H1 (cell line): Measurements from ENCODE around the gene DPEP1. TPM values are rescaled to one million over a fixed set of nuclear protein-coding genes. Genes with fewer than 3 reads are reported as not detected.

Experiments
- CTCF ChIA-PET: fragments of 300-600 bp; sonication (Branson Sonifier 250); formaldehyde crosslinking; loops from one replicate; lab custom pipeline; 2021; ENCODE audit not compliant: partially characterized antibody; lab: Charles Lee
- POLR2A ChIA-PET: fragments of 300-600 bp; sonication (Branson Sonifier 250); formaldehyde crosslinking; loops from one replicate; lab custom pipeline; 2021; ENCODE audit warnings: inconsistent platforms; ENCODE audit not compliant: partially characterized antibody; lab: Charles Lee
- DNase-seq, 2 experiments: peaks; one replicate each; pipeline versions ENCODE4 v3.0.0 to v3.0.0-alpha.2; 2010 to 2022; ENCODE audit warnings: low spot score in 2 of 2, low read depth in 1 of 2, mixed read lengths in 1 of 2
- FAIRE-seq: peaks from 2 replicates; lab custom pipeline; 2011; peaks lifted over from hg19 to GRCh38; lab: Jason Lieb, UNC
- H2AFZ ChIP-seq: 2 replicates; pipeline ENCODE4 v1.8.1; 2012; ENCODE audit warnings: low read length, inconsistent platforms
- H2AK5ac ChIP-seq: 2 replicates; pipeline ENCODE4 v1.6.1; 2013; ENCODE audit warnings: low read depth, low read length
- H2BK120ac ChIP-seq: replicated peaks from 2 replicates; pipeline ENCODE3; 2013; ENCODE audit warnings: low read depth, low read length, inconsistent platforms
- H2BK12ac ChIP-seq: 2 replicates; pipeline ENCODE4 v1.6.1; 2013; ENCODE audit warnings: low read depth, low read length
- H2BK15ac ChIP-seq: 2 replicates; pipeline ENCODE4 v1.6.1; 2013; ENCODE audit warnings: low read length
- H2BK20ac ChIP-seq: 2 replicates; pipeline ENCODE4 v1.6.1; 2013; ENCODE audit warnings: low read length
- H2BK5ac ChIP-seq: 2 replicates; pipeline ENCODE4 v1.6.1; 2013; ENCODE audit warnings: low read depth, low read length
- H3K14ac ChIP-seq: 2 replicates; pipeline ENCODE4 v1.6.1; 2013; ENCODE audit warnings: inconsistent platforms; ENCODE audit not compliant: insufficient read length
- H3K18ac ChIP-seq: 2 replicates; pipeline ENCODE4 v1.6.1; 2013; ENCODE audit warnings: low read length; ENCODE audit errors: extremely low read depth
- H3K23ac ChIP-seq: 2 replicates; pipeline ENCODE4 v1.6.1; 2013; ENCODE audit warnings: inconsistent platforms; ENCODE audit not compliant: insufficient read length
- H3K23me2 ChIP-seq: 2 replicates; pipeline ENCODE4 v1.6.1; 2013; ENCODE audit warnings: low read depth, low read length
- H3K27ac ChIP-seq: 2 replicates; pipeline ENCODE4 v1.6.1; 2011; ENCODE audit warnings: low read depth, low read length, inconsistent platforms
- H3K27me3 ChIP-seq, 4 experiments: replicated peaks in 1 of 4; 1 replicate in 1 of 4; 2 replicates in 3 of 4; pipeline versions ENCODE4 v1.6.1 to v1.8.1; 2011 to 2013; ENCODE audit warnings: low read length in 3 of 4, mild to moderate bottlenecking in 3 of 4, inconsistent platforms in 2 of 4, mixed read lengths in 2 of 4, moderate library complexity in 1 of 4; ENCODE audit not compliant: control insufficient read depth in 3 of 4, insufficient read depth in 3 of 4; ENCODE audit errors: extremely low read depth in 1 of 4
- H3K36me3 ChIP-seq, 4 experiments: 2 replicates each; pipeline versions ENCODE4 v1.6.1 to v1.8.1; 2011 to 2013; ENCODE audit warnings: mild to moderate bottlenecking in 4 of 4, low read length in 3 of 4, moderate library complexity in 2 of 4, control low read depth in 1 of 4, inconsistent platforms in 1 of 4; ENCODE audit not compliant: insufficient read depth in 4 of 4, control insufficient read depth in 2 of 4
- H3K4ac ChIP-seq: replicated peaks from 2 replicates; pipeline ENCODE3; 2013; ENCODE audit warnings: low read length, low read depth, mixed read lengths, inconsistent platforms; ENCODE audit not compliant: insufficient read length
- H3K4me1 ChIP-seq, 4 experiments: replicated peaks in 1 of 4; 1 replicate in 1 of 4; 2 replicates in 3 of 4; pipeline versions ENCODE4 v1.6.1 to v1.8.1; 2011 to 2013; ENCODE audit warnings: low read length in 3 of 4, inconsistent platforms in 2 of 4, mixed read lengths in 1 of 4; ENCODE audit not compliant: insufficient read depth in 4 of 4, control insufficient read depth in 3 of 4
- H3K4me2 ChIP-seq, 2 experiments: 2 replicates each; pipeline versions ENCODE4 v1.6.1 to v1.8.1; 2011 to 2013; ENCODE audit warnings: low read depth in 2 of 2, low read length in 2 of 2, control low read depth in 1 of 2, inconsistent platforms in 1 of 2, mild to moderate bottlenecking in 1 of 2; ENCODE audit not compliant: insufficient read depth in 1 of 2
- H3K4me3 ChIP-seq, 4 experiments: fragments of 200-600, 300-600 bp in 1 of 4; sonication (generic), shearing (Covaris generic), sonication (Bioruptor Twin) in 1 of 4; 2 replicates each; pipeline versions ENCODE4 v1.5.1 to v1.8.1; 2011 to 2016; ENCODE audit warnings: low read length in 4 of 4, low read depth in 3 of 4, control low read depth in 2 of 4, inconsistent platforms in 2 of 4, mild to moderate bottlenecking in 2 of 4, mixed read lengths in 1 of 4, moderate library complexity in 1 of 4; ENCODE audit not compliant: insufficient read depth in 2 of 4; ENCODE audit errors: extremely low read depth in 1 of 4
- H3K56ac ChIP-seq: replicated peaks from 2 replicates; pipeline ENCODE3; 2013; ENCODE audit warnings: low read depth, mild to moderate bottlenecking, mixed read lengths, low read length, inconsistent platforms; ENCODE audit not compliant: insufficient read length
- H3K79me1 ChIP-seq: 2 replicates; pipeline ENCODE4 v1.6.1; 2013; ENCODE audit warnings: low read depth, low read length, control low read depth
- H3K79me2 ChIP-seq, 2 experiments: 2 replicates each; pipeline versions ENCODE4 v1.6.1 to v1.8.1; 2012 to 2013; ENCODE audit warnings: low read length in 2 of 2, mild to moderate bottlenecking in 2 of 2, inconsistent platforms in 1 of 2; ENCODE audit not compliant: insufficient read depth in 2 of 2, control insufficient read depth in 1 of 2
- H3K9ac ChIP-seq, 4 experiments: replicated peaks in 1 of 4; 1 replicate in 1 of 4; 2 replicates in 3 of 4; pipeline versions ENCODE4 v1.6.1 to v1.8.1; 2011 to 2013; ENCODE audit warnings: low read depth in 3 of 4, low read length in 3 of 4, control low read depth in 2 of 4, mild to moderate bottlenecking in 2 of 4, moderate library complexity in 2 of 4, inconsistent platforms in 1 of 4; ENCODE audit errors: extremely low read depth in 1 of 4
- H3K9me3 ChIP-seq, 2 experiments: 2 replicates each; pipeline versions ENCODE4 v1.6.1 to v1.8.1; 2012 to 2013; ENCODE audit warnings: mild to moderate bottlenecking in 2 of 2, moderate library complexity in 2 of 2, control low read depth in 1 of 2, inconsistent platforms in 1 of 2, low read depth in 1 of 2, low read length in 1 of 2, mixed read lengths in 1 of 2; ENCODE audit not compliant: insufficient read depth in 2 of 2
- H4K20me1 ChIP-seq, 2 experiments: replicated peaks in 1 of 2; 2 replicates each; pipeline versions ENCODE3 to v1.8.1; 2011 to 2013; ENCODE audit warnings: inconsistent platforms in 2 of 2, low read length in 2 of 2, mild to moderate bottlenecking in 1 of 2; ENCODE audit not compliant: insufficient read depth in 2 of 2, control insufficient read depth in 1 of 2
- H4K5ac ChIP-seq: 2 replicates; pipeline ENCODE4 v1.6.1; 2013; ENCODE audit warnings: low read length, low read depth, mixed read lengths, inconsistent platforms; ENCODE audit not compliant: insufficient read length
- H4K8ac ChIP-seq: 2 replicates; pipeline ENCODE4 v1.8.0; 2013; ENCODE audit warnings: mild to moderate bottlenecking, moderate library complexity, low read length, inconsistent platforms; ENCODE audit not compliant: insufficient read depth; ENCODE audit errors: extremely low read depth
- H4K91ac ChIP-seq: replicated peaks from 2 replicates; pipeline ENCODE3; 2013; ENCODE audit warnings: low read length, mixed read lengths, inconsistent platforms; ENCODE audit not compliant: insufficient read length
- BCL11A ChIP-seq, 2 experiments: IDR thresholded peaks; one replicate each; pipeline ENCODE4 v1.6.1; 2011; ENCODE audit warnings: low read depth in 2 of 2, low read length in 2 of 2, mild to moderate bottlenecking in 2 of 2
- BRCA1 ChIP-seq: IDR thresholded peaks from 2 replicates; pipeline ENCODE4 v1.6.1; 2012; ENCODE audit warnings: low read depth, low read length, improper control_type of control experiment
- CBX5 ChIP-seq: fragments of 300-800, 300-1000 bp; sonication (generic); IDR thresholded peaks from 2 replicates; pipeline ENCODE4 v1.7.1; 2016; ENCODE audit warnings: antibody characterized with exemption, low read length, low read depth
- EP300 ChIP-seq, 2 experiments: IDR thresholded peaks; 1 replicate in 1 of 2; 2 replicates in 1 of 2; pipeline ENCODE4 v1.6.1; 2011 to 2012; ENCODE audit warnings: low read depth in 2 of 2, low read length in 2 of 2, mild to moderate bottlenecking in 2 of 2, borderline replicate concordance in 1 of 2, inconsistent platforms in 1 of 2, moderate library complexity in 1 of 2
- EZH2 ChIP-seq: fragments of 200-600 bp; sonication (generic); IDR thresholded peaks from 2 replicates; pipeline ENCODE4 v1.7.1; 2012; ENCODE audit warnings: low read depth, mild to moderate bottlenecking, moderate library complexity, low read length, inconsistent platforms; ENCODE audit not compliant: severe bottlenecking
- FOSL1 ChIP-seq: IDR thresholded peaks from 2 replicates; pipeline ENCODE4 v1.6.1; 2011; ENCODE audit warnings: mild to moderate bottlenecking, low read depth, low read length, moderate library complexity; ENCODE audit not compliant: insufficient read depth
- GABPA ChIP-seq: IDR thresholded peaks from 2 replicates; pipeline ENCODE4 v1.6.1; 2011; ENCODE audit warnings: mild to moderate bottlenecking, low read length, moderate library complexity, borderline replicate concordance; ENCODE audit not compliant: insufficient read depth
- KDM5A ChIP-seq: fragments of 200-600 bp; IDR thresholded peaks from 2 replicates; pipeline ENCODE4 v1.7.1; 2012; ENCODE audit warnings: mild to moderate bottlenecking, low read length, inconsistent platforms, mixed read lengths
- NRF1 ChIP-seq: IDR thresholded peaks from 2 replicates; pipeline ENCODE4 v1.6.1; 2011; ENCODE audit warnings: mild to moderate bottlenecking, low read depth, low read length, improper control_type of control experiment
- RFX5 ChIP-seq: IDR thresholded peaks from 2 replicates; pipeline ENCODE4 v1.6.1; 2011; ENCODE audit warnings: low read depth, low read length, improper control_type of control experiment, borderline replicate concordance
- SIRT6 ChIP-seq: IDR thresholded peaks from one replicate; pipeline ENCODE4 v1.7.1; 2012; ENCODE audit warnings: low read length, inconsistent platforms
- SP4 ChIP-seq: IDR thresholded peaks from 2 replicates; pipeline ENCODE4 v1.6.1; 2012; ENCODE audit warnings: low read length, inconsistent platforms
- SRF ChIP-seq: IDR thresholded peaks from 2 replicates; pipeline ENCODE4 v1.6.1; 2011; ENCODE audit warnings: mild to moderate bottlenecking, low read depth, low read length, moderate library complexity
- TAF1 ChIP-seq: IDR thresholded peaks from 2 replicates; pipeline ENCODE4 v1.6.1; 2011; ENCODE audit warnings: mild to moderate bottlenecking, low read depth, low read length
- WGBS, 2 experiments: shearing (Covaris generic) in 1 of 2; methylation state at CpG; one replicate each; pipeline versions ENCODE4 v1.1.6 to v1.1.7; 2013 to 2015; ENCODE audit warnings: low lambda C conversion rate in 2 of 2, mixed read lengths in 2 of 2, inconsistent platforms in 1 of 2, low coverage in 1 of 2, missing lambda C conversion rate in 1 of 2; ENCODE audit not compliant: insufficient replicate concordance in 2 of 2, insufficient coverage in 1 of 2, insufficient read length in 1 of 2; ENCODE audit errors: extremely low coverage in 1 of 2, missing lambda C conversion rate in 1 of 2; 5-methylcytosine and 5-hydroxymethylcytosine counted together
- polyA plus RNA-seq, 7 experiments: library from polyadenylated mRNA; depleted of rRNA in 3 of 7; stranded (reverse) in 5 of 7; unstranded in 2 of 7; fragments of >200 nt in 5 of 7; fragments of 200-250 nt in 2 of 7; gene quantifications; 1 replicate in 5 of 7; 2 replicates in 1 of 7; 4 replicates in 1 of 7; pipeline versions ENCODE4 v1.2.1 to v1.2.3, GENCODE V29; 2011 to 2013; ENCODE audit warnings: missing spikeins in 2 of 7, mixed read lengths in 2 of 7
- total RNA-seq: library from RNA; stranded (reverse); fragmentation: NEBNext Ultra II Directional; extraction: Animal tissue kit (Norgen Biotek cat#: 25700); gene quantifications from 2 replicates; pipeline ENCODE4 v1.2.1, GENCODE V29; 2021

DPEP1 gene
- total and polyA plus RNA-seq, 2 of the 8 experiments (the other 6 are each of a cell fraction or from before 2014, with no cell fraction given), result 2.8 to 3.1 TPM

- no peak overlapping the region for H3K56ac ChIP-seq
- H3K23me2 ChIP-seq, result no peaks in the 10 kb centered on the region
- H2BK120ac ChIP-seq, result no peak overlapping the region
- H2AFZ ChIP-seq, result no peak overlapping the region
- no peak overlapping the region for H3K14ac ChIP-seq
- POLR2A ChIA-PET, result interaction anchor here (0.5 to 1.5 kb wide), 5 partner anchors 10 to 77 kb away, joined by 3 to 4 read pairs (median 3); no protein-coding TSS in a partner anchor
- WGBS, 2 experiments, result 82% methylated on average over 11 of the region's 11 CpGs; no CpG with 5 or more reads in 1 of the 2 experiments
- H3K9ac ChIP-seq, result no peak overlapping the region
- H3K79me1 ChIP-seq, result no peaks in the 10 kb centered on the region
- no peaks in the 10 kb centered on the region for H3K9me3 ChIP-seq
- no peaks in the 10 kb centered on the region for H3K79me2 ChIP-seq
- no peak overlapping the region for H4K91ac ChIP-seq
- no peak overlapping the region for H3K4ac ChIP-seq
- H4K8ac ChIP-seq, result no peak overlapping the region
- H2BK20ac ChIP-seq, result no peak overlapping the region
- no peak overlapping the region for H2BK15ac ChIP-seq
- DNase-seq, result no peak
- H3K4me1 ChIP-seq, result no peaks in the 10 kb centered on the region
- no peak overlapping the region for H2BK12ac ChIP-seq
- FAIRE-seq, result no peak
- H3K27ac ChIP-seq, result no peak overlapping the region
- no peaks in the 10 kb centered on the region for H3K27me3 ChIP-seq
- H3K36me3 ChIP-seq, result peaks cover 8 to 23% (median 20%) of the 10 kb centered on the region in 4 experiments; a peak in 7 of 8 replicates
- no peak overlapping the region for H3K4me2 ChIP-seq
- H2AK5ac ChIP-seq, result no peak overlapping the region
- H3K23ac ChIP-seq, result no peak overlapping the region
- H4K5ac ChIP-seq, result no peak overlapping the region
- CTCF ChIA-PET, result interaction anchor here (1.4 to 5.6 kb wide), 3 partner anchors 15 to 44 kb away, joined by 3 to 34 read pairs (median 4); no protein-coding TSS in a partner anchor
- no peak overlapping the region for H3K4me3 ChIP-seq
- H2BK5ac ChIP-seq, result no peak overlapping the region; the same call in 1 of the 2 replicates
- H3K18ac ChIP-seq, result no peak overlapping the region
- H4K20me1 ChIP-seq, result peaks cover 0 to 13% of the 10 kb centered on the region in 2 experiments
- no peak for TF ChIP-seq CBX5
- TF ChIP-seq TAF1, result no peak
- TF ChIP-seq KDM5A, result no peak
- TF ChIP-seq SIRT6, result no peak
- no peak for TF ChIP-seq FOSL1
- no peak for TF ChIP-seq NRF1
- TF ChIP-seq BRCA1, result no peak
- TF ChIP-seq SP4, result no peak
- no peak for TF ChIP-seq SRF
- TF ChIP-seq GABPA, result no peak
- TF ChIP-seq EZH2, result no peak
- TF ChIP-seq BCL11A (IDR thresholded peaks at IDR 0.05; ENCODE audit: low read depth in 2 of 2, low read length in 2 of 2), result no peak
- no peak for TF ChIP-seq EP300 (IDR thresholded peaks at IDR 0.05; ENCODE audit: borderline replicate concordance in 1 of 2, low read depth in 2 of 2, low read length in 2 of 2)
- TF ChIP-seq RFX5, result no peak
Observed at GRCh38 chr16:89645122-89645521, 31.7 kb downstream of the DPEP1 start.
